Stomach (tissue), 4 donors: ENCODE results near the gene RBL1.

Source experiments
- EP300 ChIP-seq: sonication (generic); formaldehyde crosslinking; IDR thresholded peaks from one replicate; pipeline ENCODE4 v1.6.1; 2017; ENCODE audit warnings: antibody characterized with exemption
- POLR2A ChIP-seq, 4 donors: fragments of 450-650 bp; IDR thresholded peaks; one replicate each; pipeline ENCODE4 v1.6.1; 2016; ENCODE audit warnings: antibody characterized with exemption in 4 of 4, control low read depth in 2 of 4, mild to moderate bottlenecking in 1 of 4, moderate library complexity in 1 of 4
- POLR2AphosphoS5 ChIP-seq, 3 donors: sonication (generic); formaldehyde crosslinking; IDR thresholded peaks; one replicate each; pipeline ENCODE4 v1.6.1; 2016; ENCODE audit warnings: antibody characterized with exemption in 3 of 3
- TF ChIP-seq, protein P1 (sequence below), 7 experiments: fragments of 450-650 bp in 4 of 7; fragments of 200-600 bp in 3 of 7; sonication (generic) in 3 of 7; IDR thresholded peaks; one replicate each; pipeline ENCODE4 v1.5.1; 2016 to 2019; ENCODE audit warnings: antibody characterized with exemption in 7 of 7, control low read depth in 2 of 7, mild to moderate bottlenecking in 1 of 7

GRCh38 chr20:36997121-36997520 lies 98.7 kb downstream of the RBL1 start:
- TF ChIP-seq, protein P1, sequence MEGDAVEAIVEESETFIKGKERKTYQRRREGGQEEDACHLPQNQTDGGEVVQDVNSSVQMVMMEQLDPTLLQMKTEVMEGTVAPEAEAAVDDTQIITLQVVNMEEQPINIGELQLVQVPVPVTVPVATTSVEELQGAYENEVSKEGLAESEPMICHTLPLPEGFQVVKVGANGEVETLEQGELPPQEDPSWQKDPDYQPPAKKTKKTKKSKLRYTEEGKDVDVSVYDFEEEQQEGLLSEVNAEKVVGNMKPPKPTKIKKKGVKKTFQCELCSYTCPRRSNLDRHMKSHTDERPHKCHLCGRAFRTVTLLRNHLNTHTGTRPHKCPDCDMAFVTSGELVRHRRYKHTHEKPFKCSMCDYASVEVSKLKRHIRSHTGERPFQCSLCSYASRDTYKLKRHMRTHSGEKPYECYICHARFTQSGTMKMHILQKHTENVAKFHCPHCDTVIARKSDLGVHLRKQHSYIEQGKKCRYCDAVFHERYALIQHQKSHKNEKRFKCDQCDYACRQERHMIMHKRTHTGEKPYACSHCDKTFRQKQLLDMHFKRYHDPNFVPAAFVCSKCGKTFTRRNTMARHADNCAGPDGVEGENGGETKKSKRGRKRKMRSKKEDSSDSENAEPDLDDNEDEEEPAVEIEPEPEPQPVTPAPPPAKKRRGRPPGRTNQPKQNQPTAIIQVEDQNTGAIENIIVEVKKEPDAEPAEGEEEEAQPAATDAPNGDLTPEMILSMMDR (IDR thresholded peaks at IDR 0.05), result no peak
- TF ChIP-seq POLR2A (IDR thresholded peaks at IDR 0.05) (no peak), EP300 (no peak), POLR2AphosphoS5 (IDR thresholded peaks at IDR 0.05) (no peak)
